Measurements from ENCODE around the gene RGS7BP. TPM values are rescaled to one million over a fixed set of nuclear protein-coding genes. Genes with fewer than 3 reads are reported as not detected.
"Not testable (repeated sequence)": the region's sequence is repeated elsewhere in the genome, so short reads cannot be mapped to it uniquely, and the experiment has no call there.

Gene RGS7BP
- total and polyA plus RNA-seq, 2 donors (not counting 1 experiment from before 2014, with no cell fraction given), result under 0.01 to 0.20 TPM

- Histone ChIP-seq H3K9ac (ENCODE audit: insufficient read depth, low read length) (no peak overlapping the region), H2AFZ (ENCODE audit: low read length) (no peak overlapping the region), H3K4me2 (ENCODE audit: extremely low read depth, insufficient read depth, low read length) (no peak overlapping the region), H3K27me3 (ENCODE audit: control insufficient read depth, insufficient read depth, low read length) (peaks cover 5% of the 10 kb centered on the region), H3K36me3 (ENCODE audit: control insufficient read depth, insufficient read depth, low read length) (no peaks in the 10 kb centered on the region), H3K4me1 (ENCODE audit: control insufficient read depth, extremely low read depth, insufficient read depth, low read length) (no peaks in the 10 kb centered on the region), H3K27ac (ENCODE audit: insufficient read depth, low read length) (no peak overlapping the region), H3K4me3 (replicated peaks in 1 of 4; ENCODE audit: control extremely low read depth in 1 of 4, insufficient read depth in 1 of 4, low read depth in 3 of 4, low read length in 4 of 4) (no peak overlapping the region), H3K9me3 (ENCODE audit: control insufficient read depth, insufficient read depth, low read depth, low read length) (no peaks in the 10 kb centered on the region), H3K79me2 (ENCODE audit: control insufficient read depth, insufficient read depth, low read length) (no peaks in the 10 kb centered on the region), H4K20me1 (ENCODE audit: control insufficient read depth, extremely low read depth, insufficient read depth, low read length) (no peaks in the 10 kb centered on the region)
- no peak for DNase-seq (ENCODE audit: low read depth in 2 of 2)
- TF ChIP-seq EZH2 (IDR thresholded peaks at IDR 0.05; ENCODE audit: low read length, missing control alignments) (no peak), CTCF (conservative IDR thresholded peaks at IDR 0.05 in 1 of 2, IDR thresholded peaks at IDR 0.05 in 1 of 2; ENCODE audit: low read depth in 1 of 2, low read length in 2 of 2) (no peak)
These were observed 28.2 kb downstream of the RGS7BP start for GRCh38 chr5:64534033-64534432.

- H3K4me3 ChIP-seq (replicated peaks in 1 of 4; ENCODE audit: control extremely low read depth in 1 of 4, insufficient read depth in 1 of 4, low read depth in 3 of 4, low read length in 4 of 4), result no peak overlapping the region
- no peak for DNase-seq (ENCODE audit: low read depth in 2 of 2)
- TF ChIP-seq CTCF (conservative IDR thresholded peaks at IDR 0.05 in 1 of 2, IDR thresholded peaks at IDR 0.05 in 1 of 2; ENCODE audit: low read depth in 1 of 2, low read length in 2 of 2), result no peak
- TF ChIP-seq EZH2 (IDR thresholded peaks at IDR 0.05; ENCODE audit: low read length, missing control alignments), result no peak
- no peak overlapping the region for H2AFZ ChIP-seq (ENCODE audit: low read length)
- no peaks in the 10 kb centered on the region for H3K9me3 ChIP-seq (ENCODE audit: control insufficient read depth, insufficient read depth, low read depth, low read length)
- H3K27me3 ChIP-seq (ENCODE audit: control insufficient read depth, insufficient read depth, low read length), result no peaks in the 10 kb centered on the region
- H3K4me1 ChIP-seq (ENCODE audit: control insufficient read depth, extremely low read depth, insufficient read depth, low read length), result no peaks in the 10 kb centered on the region
- no peaks in the 10 kb centered on the region for H3K36me3 ChIP-seq (ENCODE audit: control insufficient read depth, insufficient read depth, low read length)
- H4K20me1 ChIP-seq (ENCODE audit: control insufficient read depth, extremely low read depth, insufficient read depth, low read length), result no peaks in the 10 kb centered on the region
- H3K79me2 ChIP-seq (ENCODE audit: control insufficient read depth, insufficient read depth, low read length), result no peaks in the 10 kb centered on the region
- H3K9ac ChIP-seq (ENCODE audit: insufficient read depth, low read length), result no peak overlapping the region
- no peak overlapping the region for H3K4me2 ChIP-seq (ENCODE audit: extremely low read depth, insufficient read depth, low read length)
- no peak overlapping the region for H3K27ac ChIP-seq (ENCODE audit: insufficient read depth, low read length)
These were observed 52.1 kb downstream of the RGS7BP start for GRCh38 chr5:64557911-64558310.

- H3K27ac ChIP-seq (ENCODE audit: insufficient read depth, low read length); H2AFZ ChIP-seq (ENCODE audit: low read length); H3K9me3 ChIP-seq (ENCODE audit: control insufficient read depth, insufficient read depth, low read depth, low read length); H3K9ac ChIP-seq (ENCODE audit: insufficient read depth, low read length); DNase-seq (ENCODE audit: low read depth in 2 of 2); H3K4me3 ChIP-seq (replicated peaks in 1 of 4; ENCODE audit: control extremely low read depth in 1 of 4, insufficient read depth in 1 of 4, low read depth in 3 of 4, low read length in 4 of 4); H3K4me2 ChIP-seq (ENCODE audit: extremely low read depth, insufficient read depth, low read length); H3K36me3 ChIP-seq (ENCODE audit: control insufficient read depth, insufficient read depth, low read length); H3K27me3 ChIP-seq (ENCODE audit: control insufficient read depth, insufficient read depth, low read length); H3K4me1 ChIP-seq (ENCODE audit: control insufficient read depth, extremely low read depth, insufficient read depth, low read length); H3K79me2 ChIP-seq (ENCODE audit: control insufficient read depth, insufficient read depth, low read length); H4K20me1 ChIP-seq (ENCODE audit: control insufficient read depth, extremely low read depth, insufficient read depth, low read length): not testable (repeated sequence)
These were observed 52.8 kb downstream of the RGS7BP start for GRCh38 chr5:64558641-64559040.

Data from fibroblast of lung (primary cell).